Measurements from ENCODE around the gene RAVER1.

Gene RAVER1

DNA sequence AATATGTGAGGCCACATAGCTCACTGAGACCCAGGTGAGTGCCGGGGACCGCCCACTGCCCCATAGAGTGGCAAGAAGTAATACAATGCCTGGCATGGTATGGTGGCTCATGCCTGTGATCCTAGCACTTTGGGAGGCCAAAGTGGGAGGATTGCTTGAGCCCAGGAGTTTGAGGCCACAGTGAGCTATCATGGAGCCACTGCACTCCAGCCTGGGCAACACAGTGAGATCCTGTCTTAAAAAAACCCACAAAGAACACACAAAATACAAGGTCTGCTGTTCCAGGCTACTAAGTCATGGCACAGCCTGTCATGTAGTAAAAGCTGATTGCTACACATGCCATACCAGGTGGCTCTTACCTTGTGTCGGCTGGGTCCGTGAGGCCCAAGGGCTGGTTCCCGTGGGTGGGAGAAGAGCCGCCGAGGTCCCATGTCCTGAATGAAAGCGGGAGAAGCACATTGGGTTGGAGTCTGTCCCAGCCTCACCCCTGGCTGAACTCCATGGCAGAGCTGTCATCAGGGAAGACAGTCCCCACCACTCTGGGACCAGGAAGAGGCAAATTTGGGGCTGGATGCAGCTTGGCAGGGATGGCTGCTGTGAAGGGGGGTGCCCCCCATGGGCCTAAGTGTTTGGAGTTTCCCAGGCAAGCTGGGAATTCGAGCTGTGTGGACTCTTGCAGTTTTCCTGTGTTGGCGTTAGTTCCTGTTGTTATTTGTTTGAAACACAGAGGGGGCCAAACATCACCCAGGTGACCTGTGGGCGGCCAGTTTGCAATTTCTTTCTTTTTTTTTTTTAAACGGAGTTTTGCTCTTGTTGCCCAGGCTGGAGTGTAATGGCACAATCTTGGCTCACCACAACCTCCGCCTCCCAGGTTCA is 14.3 kb downstream of the RAVER1 start:
- no peak for DNase-seq
- H3K27ac ChIP-seq (ENCODE audit: insufficient read depth, low read length, poor library complexity, severe bottlenecking): no peak overlapping the region
- no peaks in the 10 kb centered on the region for H3K9me3 ChIP-seq (ENCODE audit: control insufficient read depth, low read length)
- peaks cover 6% of the 10 kb centered on the region for H3K4me1 ChIP-seq (ENCODE audit: control insufficient read depth, insufficient read depth, low read length, poor library complexity, severe bottlenecking)
- no peaks in the 10 kb centered on the region for H3K27me3 ChIP-seq (replicated peaks; ENCODE audit: control insufficient read depth, insufficient read depth, low read length, poor library complexity, severe bottlenecking)
- H3K36me3 ChIP-seq (ENCODE audit: control insufficient read depth, insufficient read depth, low read length): peaks cover 64% of the 10 kb centered on the region
- H3K4me3 ChIP-seq (ENCODE audit: insufficient read depth, low read depth, low read length, poor library complexity, severe bottlenecking): no peak overlapping the region

DNA sequence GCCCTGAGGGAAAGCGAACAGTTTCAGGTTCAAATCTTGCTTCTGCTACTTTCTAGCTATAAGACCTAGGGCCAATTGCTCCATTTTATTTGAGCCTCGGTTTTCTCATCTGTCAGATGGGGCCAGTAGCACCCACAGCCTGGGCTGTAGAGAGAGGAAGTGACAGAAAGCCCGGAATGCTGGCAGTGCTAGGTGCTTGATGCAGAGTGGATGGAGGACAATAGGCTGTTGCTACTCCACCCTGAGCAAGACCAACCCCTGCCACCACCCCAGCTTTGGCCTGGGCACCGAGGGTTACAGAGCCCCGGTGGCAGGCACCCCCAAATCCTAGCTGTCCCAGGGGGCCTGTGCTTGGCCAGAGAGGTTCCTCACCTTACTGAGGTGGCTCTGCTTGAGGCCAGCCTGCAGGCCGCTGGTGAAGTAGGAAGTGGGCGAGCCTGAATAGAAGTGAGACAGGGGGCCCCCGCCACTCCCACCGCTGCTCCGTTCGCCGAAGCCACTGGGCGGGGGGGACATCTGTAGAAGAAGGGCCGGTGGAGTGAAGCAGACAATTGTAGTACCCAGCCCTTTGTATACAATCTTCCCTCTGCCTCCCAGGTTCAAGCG is 15.4 kb downstream of the RAVER1 start:
- no peaks in the 10 kb centered on the region for H3K9me3 ChIP-seq (ENCODE audit: control insufficient read depth, low read length)

DNA sequence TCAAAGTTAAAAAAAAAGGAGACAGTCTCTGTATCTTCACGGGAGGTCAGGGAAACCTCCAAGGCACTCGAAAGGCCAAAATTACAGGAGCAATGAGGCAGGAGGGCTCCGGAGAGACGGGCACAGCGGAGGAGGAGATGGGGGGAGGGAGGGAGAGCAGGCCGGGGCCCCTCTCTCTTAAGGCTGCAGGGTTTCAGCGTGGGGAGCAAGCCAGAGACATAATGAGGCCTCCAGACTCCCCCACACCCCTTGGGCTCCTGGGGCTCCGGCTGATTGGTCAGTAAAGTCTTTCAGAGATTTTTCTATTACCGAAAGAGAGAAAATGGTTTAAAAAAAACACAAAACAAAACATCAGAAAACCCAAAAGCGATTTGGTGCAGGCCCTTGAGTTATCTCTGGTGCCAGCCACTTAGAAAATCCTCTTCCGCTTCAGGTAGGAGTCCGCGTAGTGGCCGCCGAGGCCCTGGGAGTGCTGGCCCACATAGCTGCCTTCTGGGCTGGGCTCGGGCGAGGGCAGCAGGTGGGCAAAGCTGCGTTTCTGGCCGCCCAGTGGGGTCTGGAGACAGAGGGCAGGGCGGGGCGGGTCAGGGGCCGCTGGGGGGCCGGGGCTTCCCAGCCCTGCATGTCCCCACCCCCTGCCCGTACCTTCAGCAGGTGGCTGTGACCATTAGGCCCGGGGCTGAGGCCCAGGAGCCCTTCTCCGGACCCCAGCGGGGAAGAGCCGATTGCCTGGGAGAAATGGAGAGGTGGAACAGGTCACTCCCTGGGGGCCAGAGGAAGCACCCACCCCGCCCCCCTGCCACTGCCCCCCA is 16.1 kb downstream of the RAVER1 start:
- no peak overlapping the region for H3K4me3 ChIP-seq (ENCODE audit: insufficient read depth, low read depth, low read length, poor library complexity, severe bottlenecking)
- H3K4me1 ChIP-seq (ENCODE audit: control insufficient read depth, insufficient read depth, low read length, poor library complexity, severe bottlenecking): peaks cover 6% of the 10 kb centered on the region
- no peaks in the 10 kb centered on the region for H3K27me3 ChIP-seq (replicated peaks; ENCODE audit: control insufficient read depth, insufficient read depth, low read length, poor library complexity, severe bottlenecking)
- no peak for DNase-seq
- no peak overlapping the region for H3K27ac ChIP-seq (ENCODE audit: insufficient read depth, low read length, poor library complexity, severe bottlenecking)
- no peaks in the 10 kb centered on the region for H3K9me3 ChIP-seq (ENCODE audit: control insufficient read depth, low read length)
- H3K36me3 ChIP-seq (ENCODE audit: control insufficient read depth, insufficient read depth, low read length): peaks cover 48% of the 10 kb centered on the region

More for the DNA sequence above, 15.4 kb downstream of the RAVER1 start:
- no peak for DNase-seq
- H3K4me1 ChIP-seq (ENCODE audit: control insufficient read depth, insufficient read depth, low read length, poor library complexity, severe bottlenecking): peaks cover 6% of the 10 kb centered on the region
- H3K4me3 ChIP-seq (ENCODE audit: insufficient read depth, low read depth, low read length, poor library complexity, severe bottlenecking): no peak overlapping the region
- H3K27me3 ChIP-seq (replicated peaks; ENCODE audit: control insufficient read depth, insufficient read depth, low read length, poor library complexity, severe bottlenecking): no peaks in the 10 kb centered on the region
- H3K27ac ChIP-seq (ENCODE audit: insufficient read depth, low read length, poor library complexity, severe bottlenecking): no peak overlapping the region
- H3K36me3 ChIP-seq (ENCODE audit: control insufficient read depth, insufficient read depth, low read length): peaks cover 55% of the 10 kb centered on the region

DNA sequence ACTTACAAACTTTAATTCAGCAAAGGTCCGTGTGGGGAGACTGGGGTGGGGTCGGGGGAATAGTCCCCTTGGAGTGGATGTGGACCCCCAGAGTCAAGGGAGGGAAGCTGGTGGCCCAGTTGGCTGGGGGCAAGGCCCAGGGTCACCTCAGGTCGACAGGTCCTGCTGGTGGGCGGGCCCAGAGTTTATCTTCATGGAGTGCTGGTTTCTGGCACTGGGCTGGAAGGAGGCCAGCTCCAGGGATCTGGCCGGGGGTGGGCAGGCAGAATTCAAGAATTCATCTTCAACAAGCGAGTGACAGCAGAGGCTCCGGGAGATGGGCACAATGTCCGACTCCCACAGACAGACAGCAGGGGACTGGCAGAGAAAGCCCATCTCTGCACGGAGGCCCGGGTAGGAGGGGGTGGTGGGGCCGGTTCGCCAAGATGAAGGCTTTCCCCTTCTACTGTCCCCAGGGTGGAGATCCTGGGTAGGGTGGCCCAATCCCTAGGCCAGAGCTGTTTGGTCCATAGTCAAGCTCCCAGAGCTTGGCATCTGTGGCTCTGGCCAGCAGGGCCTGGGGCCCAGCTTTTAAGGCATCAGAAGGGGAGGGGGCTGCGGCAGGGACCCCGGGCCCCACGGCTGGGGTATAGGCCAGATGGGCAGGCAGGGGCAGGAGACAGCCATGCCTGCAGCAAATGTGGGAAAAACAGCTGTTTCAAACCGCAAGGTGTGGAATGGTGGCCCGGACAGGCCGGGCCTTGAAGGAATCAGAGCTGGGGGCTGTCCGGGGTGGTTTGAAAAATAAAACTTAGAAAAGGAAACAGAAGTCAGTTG is 16.9 kb downstream of the RAVER1 start:
- peak overlapping the region; percentile 50 for H3K27ac ChIP-seq (ENCODE audit: insufficient read depth, low read length, poor library complexity, severe bottlenecking)
- peak overlapping the region; percentile 89 for H3K4me3 ChIP-seq (ENCODE audit: insufficient read depth, low read depth, low read length, poor library complexity, severe bottlenecking)
- H3K4me1 ChIP-seq (ENCODE audit: control insufficient read depth, insufficient read depth, low read length, poor library complexity, severe bottlenecking): peaks cover 6% of the 10 kb centered on the region
- no peaks in the 10 kb centered on the region for H3K27me3 ChIP-seq (replicated peaks; ENCODE audit: control insufficient read depth, insufficient read depth, low read length, poor library complexity, severe bottlenecking)
- H3K36me3 ChIP-seq (ENCODE audit: control insufficient read depth, insufficient read depth, low read length): peaks cover 39% of the 10 kb centered on the region
- no peak for DNase-seq
- H3K9me3 ChIP-seq (ENCODE audit: control insufficient read depth, low read length): no peaks in the 10 kb centered on the region

DNA sequence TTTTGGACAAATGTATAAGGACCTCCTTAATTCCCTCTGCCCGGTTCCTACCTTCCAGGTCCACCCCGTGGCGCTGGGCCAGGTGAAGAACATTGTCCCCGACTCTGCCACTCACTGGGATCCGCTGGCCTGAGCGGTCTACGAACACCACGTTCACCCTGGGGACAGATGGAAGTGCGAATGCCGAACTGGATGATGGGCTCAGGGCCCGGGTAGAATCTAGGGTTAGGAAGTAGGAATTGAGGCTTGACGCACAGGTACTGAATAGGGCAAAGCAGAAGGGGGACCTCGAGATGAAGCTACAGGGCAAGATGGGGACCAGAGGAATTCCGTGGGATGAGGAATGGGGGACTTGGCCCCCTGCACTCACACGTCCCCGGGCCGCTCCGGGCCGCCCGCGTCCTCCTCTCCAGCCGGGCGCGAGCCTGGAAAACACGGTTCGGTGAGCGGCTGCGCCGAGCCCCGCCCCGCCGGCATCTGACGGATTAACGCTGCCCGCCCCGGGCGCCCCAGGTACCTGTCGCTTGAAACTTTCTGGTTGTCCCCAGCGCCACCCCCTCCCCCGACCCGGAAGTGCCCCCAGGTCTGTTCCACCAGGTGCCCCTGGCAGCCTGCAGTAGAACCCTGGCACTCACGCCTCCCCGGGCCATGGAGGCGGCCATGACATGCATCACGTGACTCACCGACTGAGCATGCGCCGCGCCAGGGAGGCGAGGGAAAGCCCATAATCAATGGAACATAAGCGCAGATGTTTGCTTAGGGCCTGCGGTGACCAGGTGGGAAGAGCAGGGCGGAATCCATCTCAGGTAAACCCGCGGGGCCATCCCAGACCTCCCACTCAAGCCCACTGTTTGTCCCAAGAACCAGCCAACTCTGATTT is 17.8 kb downstream of the RAVER1 start, which contains the start of gene FDX2:
Gene FDX2, minus strand, starts transcription at position 681 of the 880 bp plus-strand sequence. Its CDS starts 19 bp downstream, at position 662.
- Histone ChIP-seq H3K9me3 (ENCODE audit: control insufficient read depth, low read length) (no peaks in the 10 kb centered on the region), H3K36me3 (ENCODE audit: control insufficient read depth, insufficient read depth, low read length) (peaks cover 31% of the 10 kb centered on the region), H3K4me3 (ENCODE audit: insufficient read depth, low read depth, low read length, poor library complexity, severe bottlenecking) (peak within 1 kb of the TSS; percentile 89), H3K4me1 (ENCODE audit: control insufficient read depth, insufficient read depth, low read length, poor library complexity, severe bottlenecking) (peaks cover 6% of the 10 kb centered on the region), H3K27ac (ENCODE audit: insufficient read depth, low read length, poor library complexity, severe bottlenecking) (peak within 1 kb of the TSS; percentile 50), H3K27me3 (replicated peaks; ENCODE audit: control insufficient read depth, insufficient read depth, low read length, poor library complexity, severe bottlenecking) (no peaks in the 10 kb centered on the region)
- peak; percentile 84 to 92 (median 85) for DNase-seq

DNA sequence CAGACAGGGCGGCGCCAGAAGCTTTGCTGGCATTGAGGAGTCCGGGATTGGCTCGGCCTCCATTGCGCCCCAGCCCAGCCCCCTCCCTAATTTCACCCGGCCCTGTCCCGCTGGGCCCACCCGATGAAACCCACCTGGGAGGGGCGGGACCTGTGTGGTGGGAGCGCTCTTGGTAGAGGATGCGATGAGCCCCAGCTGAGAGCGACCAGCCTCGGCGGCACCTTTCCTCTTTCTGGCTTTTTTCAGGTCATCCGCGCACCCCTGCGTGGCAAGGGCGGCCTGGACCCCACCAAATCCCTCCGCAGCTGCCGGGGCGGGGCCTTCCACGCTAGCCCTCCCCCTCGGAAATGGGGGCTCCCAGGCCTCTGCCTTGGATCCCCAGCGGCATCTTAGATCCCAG is 23.9 kb downstream of the RAVER1 start, which contains the start of gene ZGLP1:
Gene ZGLP1, minus strand, starts transcription at position 393 of the 400 bp plus-strand sequence.
- no peak for DNase-seq
- Histone ChIP-seq H3K4me3 (ENCODE audit: insufficient read depth, low read depth, low read length, poor library complexity, severe bottlenecking) (no peak within 1 kb of the TSS), H3K4me1 (ENCODE audit: control insufficient read depth, insufficient read depth, low read length, poor library complexity, severe bottlenecking) (no peaks in the 10 kb centered on the region), H3K9me3 (ENCODE audit: control insufficient read depth, low read length) (no peaks in the 10 kb centered on the region), H3K27ac (ENCODE audit: insufficient read depth, low read length, poor library complexity, severe bottlenecking) (no peak within 1 kb of the TSS), H3K27me3 (replicated peaks; ENCODE audit: control insufficient read depth, insufficient read depth, low read length, poor library complexity, severe bottlenecking) (no peaks in the 10 kb centered on the region), H3K36me3 (ENCODE audit: control insufficient read depth, insufficient read depth, low read length) (no peaks in the 10 kb centered on the region)

DNA sequence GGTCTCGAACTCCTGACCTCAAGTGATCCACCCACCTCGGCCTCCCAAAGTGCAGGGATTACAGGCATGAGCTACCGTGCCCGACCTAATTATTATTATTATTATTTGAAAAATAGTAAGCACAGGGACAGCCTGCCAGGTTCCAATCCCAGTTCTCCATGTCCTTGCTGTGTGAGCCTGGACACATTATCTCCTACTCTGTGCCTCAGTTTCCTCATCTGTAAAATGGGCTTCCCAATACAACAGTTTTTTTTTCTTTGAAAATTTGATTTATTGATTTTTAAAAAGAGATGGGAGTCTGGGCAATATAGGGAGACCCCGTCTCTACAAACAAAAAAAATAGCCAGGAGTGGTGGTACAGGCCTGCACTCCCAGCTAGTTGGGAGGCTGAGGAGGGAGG is 27.0 kb downstream of the RAVER1 start:
- Histone ChIP-seq H3K27me3 (replicated peaks; ENCODE audit: control insufficient read depth, insufficient read depth, low read length, poor library complexity, severe bottlenecking) (no peaks in the 10 kb centered on the region), H3K36me3 (ENCODE audit: control insufficient read depth, insufficient read depth, low read length) (no peaks in the 10 kb centered on the region), H3K4me3 (ENCODE audit: insufficient read depth, low read depth, low read length, poor library complexity, severe bottlenecking) (no peak overlapping the region), H3K4me1 (ENCODE audit: control insufficient read depth, insufficient read depth, low read length, poor library complexity, severe bottlenecking) (no peaks in the 10 kb centered on the region), H3K9me3 (ENCODE audit: control insufficient read depth, low read length) (no peaks in the 10 kb centered on the region), H3K27ac (ENCODE audit: insufficient read depth, low read length, poor library complexity, severe bottlenecking) (no peak overlapping the region)
- no peak for DNase-seq

DNA sequence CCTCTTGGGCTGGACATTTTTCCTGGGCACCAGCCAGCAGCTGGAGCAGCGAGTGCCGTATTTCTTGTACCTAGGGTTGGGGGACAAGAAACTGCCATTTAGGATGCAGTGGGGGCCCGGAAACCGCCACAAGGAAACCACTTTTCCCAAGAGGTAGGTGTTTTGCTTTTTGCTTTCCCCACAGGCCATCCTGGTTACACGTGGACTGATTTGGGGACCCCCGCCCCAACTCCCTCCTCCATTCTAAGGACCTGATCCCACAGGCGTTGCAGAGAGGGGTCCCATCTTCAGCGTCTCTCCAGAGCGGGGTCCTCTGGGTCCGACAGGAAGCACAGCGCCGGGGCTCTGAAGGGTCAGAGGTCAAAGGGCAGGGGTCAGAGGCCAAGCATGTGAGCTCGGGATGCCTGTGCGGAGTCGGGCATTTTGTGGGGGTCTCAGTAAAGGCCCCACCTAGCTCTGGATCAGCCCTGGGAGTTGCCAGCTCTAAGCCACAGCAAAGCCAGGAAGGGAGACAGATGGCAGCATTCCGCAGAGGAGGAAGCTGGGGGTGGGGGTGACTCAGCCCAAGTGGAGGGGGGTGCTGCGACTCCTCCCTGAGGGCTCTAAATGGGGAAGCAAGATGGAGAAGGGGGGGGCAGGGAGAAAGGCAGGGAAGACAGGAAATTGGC is 28.1 kb downstream of the RAVER1 start:
- H3K27me3 ChIP-seq (replicated peaks; ENCODE audit: control insufficient read depth, insufficient read depth, low read length, poor library complexity, severe bottlenecking): no peaks in the 10 kb centered on the region
- no peaks in the 10 kb centered on the region for H3K9me3 ChIP-seq (ENCODE audit: control insufficient read depth, low read length)
- H3K36me3 ChIP-seq (ENCODE audit: control insufficient read depth, insufficient read depth, low read length): no peaks in the 10 kb centered on the region
- no peaks in the 10 kb centered on the region for H3K4me1 ChIP-seq (ENCODE audit: control insufficient read depth, insufficient read depth, low read length, poor library complexity, severe bottlenecking)
- H3K27ac ChIP-seq (ENCODE audit: insufficient read depth, low read length, poor library complexity, severe bottlenecking): no peak overlapping the region
- no peak overlapping the region for H3K4me3 ChIP-seq (ENCODE audit: insufficient read depth, low read depth, low read length, poor library complexity, severe bottlenecking)
- DNase-seq: no peak

All from effector memory CD4-positive, alpha-beta T cell (primary cell).